HG02763 (cell line): Measurements from ENCODE around the gene SOD1.
"Not testable (repeated sequence)": the region's sequence is repeated elsewhere in the genome, so short reads cannot be mapped to it uniquely, and the experiment has no call there.

Source experiments
- ATAC-seq: cut with Tn5 transposase; IDR thresholded peaks from one replicate; pipeline ENCODE4 v1.9.1; 2021; ENCODE audit warnings: mild to moderate bottlenecking, moderate library complexity; ENCODE audit not compliant: unreplicated experiment

Gene SOD1

DNA sequence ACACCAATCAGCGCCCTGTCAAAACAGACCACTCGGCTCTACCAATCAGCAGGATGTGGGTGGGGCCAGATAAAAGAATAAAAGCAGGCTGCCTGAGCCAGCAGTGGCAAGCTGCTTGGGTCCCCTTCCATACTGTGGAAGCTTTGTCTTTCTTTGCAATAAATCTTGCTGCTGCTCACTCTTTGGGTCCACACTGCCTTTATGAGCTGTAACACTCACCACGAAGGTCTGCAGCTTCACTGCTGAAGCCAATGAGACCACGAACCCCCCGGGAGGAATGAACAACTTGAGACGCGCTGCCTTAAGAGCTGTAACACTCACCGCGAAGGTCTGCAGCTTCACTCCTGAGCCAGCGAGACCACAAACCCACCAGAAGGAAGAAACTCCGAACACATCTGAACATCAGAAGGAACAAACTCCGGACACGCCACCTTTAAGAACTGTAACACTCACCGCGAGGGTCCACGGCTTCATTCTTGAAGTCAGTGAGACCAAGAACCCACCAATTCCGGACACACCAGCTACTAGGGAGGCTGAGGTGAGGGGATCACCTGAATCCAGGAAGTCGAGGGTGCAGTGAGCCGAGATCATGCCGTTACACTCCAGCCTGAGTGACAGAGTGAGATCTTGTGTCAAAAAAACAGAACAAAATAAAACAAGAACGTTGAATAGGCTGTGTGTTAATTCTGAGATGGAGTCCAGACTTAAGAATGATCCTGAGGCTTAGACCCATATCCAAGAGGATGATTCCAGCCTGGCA is 4.5 kb upstream of the SOD1 start:
- ATAC-seq: not testable (repeated sequence)

DNA sequence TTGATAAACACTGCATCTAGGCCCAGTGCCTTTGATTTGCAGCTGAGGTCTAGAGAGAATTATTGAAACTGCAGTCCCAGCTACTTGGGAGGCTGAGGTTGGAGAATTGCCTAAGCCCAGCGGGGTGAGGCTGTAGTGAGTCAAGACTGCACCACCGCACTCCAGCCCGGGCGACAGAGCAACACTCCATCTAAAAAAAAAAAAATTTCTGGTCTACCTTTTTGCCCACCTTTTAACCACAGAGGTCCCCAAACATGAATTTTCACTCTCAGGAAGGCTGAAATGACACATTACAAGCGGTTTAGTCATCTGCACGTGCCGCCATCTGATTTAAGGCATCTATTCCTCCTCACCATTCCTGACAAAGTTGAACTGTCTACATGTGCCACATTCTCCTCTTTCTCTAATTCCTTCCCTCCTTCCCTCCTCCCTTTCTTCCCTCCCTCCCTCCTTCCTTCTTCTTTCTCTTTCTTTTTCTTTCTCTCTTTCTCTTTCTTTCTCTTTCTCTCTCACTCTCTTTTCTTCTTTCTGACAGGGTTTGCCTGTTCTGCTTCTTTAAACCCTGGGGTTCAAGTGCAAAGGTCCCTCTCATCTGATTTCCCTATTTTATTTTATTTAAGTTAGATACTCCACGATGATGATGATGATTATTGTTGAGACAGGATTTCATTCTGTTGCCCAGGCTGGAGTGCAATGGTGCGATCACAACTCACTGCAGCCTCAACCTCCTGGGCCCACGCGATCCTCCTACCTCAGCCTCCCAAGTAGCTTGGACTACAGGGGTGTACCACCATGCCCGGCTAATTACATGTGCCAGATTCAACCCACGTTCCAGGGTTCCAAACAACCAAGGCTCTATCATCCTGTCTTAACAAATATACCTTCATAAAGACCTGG is 3.0 kb upstream of the SOD1 start:
- ATAC-seq: no peak

DNA sequence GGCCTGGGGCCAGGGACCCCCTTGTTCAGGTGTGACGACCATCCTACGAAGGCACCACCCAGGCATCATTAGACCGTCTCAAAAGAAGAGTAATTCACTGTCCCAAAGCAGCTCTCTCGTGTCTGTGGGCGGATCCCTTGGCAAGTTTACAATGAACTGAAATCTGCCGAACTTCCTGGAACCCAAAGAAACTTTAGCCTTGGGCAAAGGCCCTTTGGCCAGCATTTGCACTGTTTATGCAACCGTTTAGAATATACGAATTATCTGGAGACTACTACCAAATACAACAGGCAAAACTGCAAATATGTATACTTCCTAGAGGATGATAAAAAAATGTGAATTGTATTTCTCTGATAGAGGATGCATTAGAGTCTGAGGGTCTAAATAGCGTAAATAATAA is 1.4 kb upstream of the SOD1 start:
- no peak for ATAC-seq

DNA sequence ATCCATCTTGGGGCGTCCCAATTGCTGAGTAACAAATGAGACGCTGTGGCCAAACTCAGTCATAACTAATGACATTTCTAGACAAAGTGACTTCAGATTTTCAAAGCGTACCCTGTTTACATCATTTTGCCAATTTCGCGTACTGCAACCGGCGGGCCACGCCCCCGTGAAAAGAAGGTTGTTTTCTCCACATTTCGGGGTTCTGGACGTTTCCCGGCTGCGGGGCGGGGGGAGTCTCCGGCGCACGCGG is 282 bp upstream of the SOD1 start:
- peak; percentile 15 for ATAC-seq

DNA sequence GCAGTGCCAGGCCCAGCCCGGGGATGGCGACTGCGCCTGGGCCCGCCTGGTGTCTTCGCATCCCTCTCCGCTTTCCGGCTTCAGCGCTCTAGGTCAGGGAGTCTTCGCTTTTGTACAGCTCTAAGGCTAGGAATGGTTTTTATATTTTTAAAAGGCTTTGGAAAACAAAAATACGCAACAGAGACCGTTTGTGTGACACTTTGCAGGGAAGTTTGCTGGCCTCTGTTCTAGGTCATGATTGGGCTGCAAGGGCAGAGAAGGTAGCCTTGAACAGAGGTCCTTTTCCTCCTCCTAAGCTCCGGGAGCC is 719 bp downstream of the SOD1 start:
- peak; percentile 4 for ATAC-seq

- ATAC-seq: no peak
Observed at GRCh38 chr21:31660591-31660990, 1.1 kb downstream of the SOD1 start.

DNA sequence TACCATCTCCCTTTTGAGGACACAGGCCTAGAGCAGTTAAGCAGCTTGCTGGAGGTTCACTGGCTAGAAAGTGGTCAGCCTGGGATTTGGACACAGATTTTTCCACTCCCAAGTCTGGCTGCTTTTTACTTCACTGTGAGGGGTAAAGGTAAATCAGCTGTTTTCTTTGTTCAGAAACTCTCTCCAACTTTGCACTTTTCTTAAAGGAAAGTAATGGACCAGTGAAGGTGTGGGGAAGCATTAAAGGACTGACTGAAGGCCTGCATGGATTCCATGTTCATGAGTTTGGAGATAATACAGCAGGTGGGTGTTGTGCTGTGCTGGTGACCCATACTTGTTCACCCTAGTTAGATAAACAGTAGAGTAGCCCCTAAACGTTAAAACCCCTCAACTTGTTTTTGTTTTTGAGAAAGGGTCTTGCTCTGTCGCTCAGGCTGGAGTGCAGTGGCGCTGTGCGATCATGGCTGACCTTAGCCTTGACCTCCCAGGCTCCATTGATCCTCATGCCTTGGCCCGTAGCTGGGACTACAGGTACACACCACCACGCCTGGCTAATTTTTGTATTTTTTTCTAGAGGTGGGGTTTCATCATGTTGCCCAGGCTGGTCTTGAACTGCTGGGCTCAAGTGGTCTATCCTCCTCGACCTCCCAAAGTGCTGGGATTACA is 4.2 kb downstream of the SOD1 start:
- ATAC-seq: no peak

DNA sequence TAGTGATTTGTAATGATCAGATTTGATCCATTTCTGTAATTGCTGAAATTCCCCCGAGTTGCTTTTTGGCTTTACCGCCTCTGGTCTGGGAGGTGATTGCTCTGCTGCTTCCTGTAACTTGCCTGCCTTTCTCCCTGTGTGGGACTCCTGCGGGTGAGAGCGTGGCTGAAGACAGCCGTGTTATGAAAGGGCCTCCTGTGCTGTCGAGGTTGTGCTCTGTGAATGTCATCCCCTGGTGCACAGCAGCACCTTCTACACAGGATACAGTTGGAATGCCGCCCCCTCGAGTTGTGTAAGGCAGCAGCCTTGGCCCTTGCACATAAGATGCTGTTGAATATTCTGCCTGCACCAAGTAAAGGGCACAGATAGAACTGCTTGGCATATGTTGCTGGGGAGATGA is 5.9 kb downstream of the SOD1 start:
- no peak for ATAC-seq

DNA sequence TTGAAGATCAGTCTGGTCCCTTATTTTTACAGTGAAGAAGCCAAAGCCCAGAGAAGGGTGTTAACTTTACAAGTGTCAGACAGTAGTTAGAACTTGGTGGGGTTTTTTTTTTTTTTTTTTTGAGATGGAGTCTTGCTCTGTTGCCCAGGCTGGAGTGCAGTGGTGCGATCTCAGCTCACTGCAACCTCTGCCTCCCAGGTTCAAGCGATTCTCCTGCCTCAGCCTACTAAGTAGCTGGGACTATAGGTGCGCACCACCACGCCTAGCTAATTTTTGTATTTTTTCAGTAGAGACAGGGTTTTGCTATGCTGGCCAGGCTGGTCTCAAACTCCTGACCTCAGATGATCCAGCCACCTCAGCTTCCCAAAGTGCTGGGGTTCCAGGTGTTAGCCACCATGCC is 6.4 kb downstream of the SOD1 start:
- ATAC-seq: not testable (repeated sequence)

DNA sequence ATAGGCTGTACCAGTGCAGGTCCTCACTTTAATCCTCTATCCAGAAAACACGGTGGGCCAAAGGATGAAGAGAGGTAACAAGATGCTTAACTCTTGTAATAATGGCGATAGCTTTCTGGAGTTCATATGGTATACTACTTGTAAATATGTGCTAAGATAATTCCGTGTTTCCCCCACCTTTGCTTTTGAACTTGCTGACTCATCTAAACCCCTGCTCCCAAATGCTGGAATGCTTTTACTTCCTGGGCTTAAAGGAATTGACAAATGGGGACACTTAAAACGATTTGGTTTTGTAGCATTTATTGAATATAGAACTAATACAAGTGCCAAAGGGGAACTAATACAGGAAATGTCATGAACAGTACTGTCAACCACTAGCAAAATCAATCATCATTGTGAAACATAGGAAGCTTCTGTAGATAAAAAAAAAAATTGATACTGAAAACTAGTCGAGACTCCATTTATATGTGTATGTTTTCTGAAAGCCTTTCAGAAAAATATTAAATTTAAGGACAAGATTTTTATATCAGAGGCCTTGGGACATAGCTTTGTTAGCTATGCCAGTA is 7.0 kb downstream of the SOD1 start:
- ATAC-seq: no peak

GRCh38 chr21:31667132-31667531 is 7.6 kb downstream of the SOD1 start:
- ATAC-seq: no peak

DNA sequence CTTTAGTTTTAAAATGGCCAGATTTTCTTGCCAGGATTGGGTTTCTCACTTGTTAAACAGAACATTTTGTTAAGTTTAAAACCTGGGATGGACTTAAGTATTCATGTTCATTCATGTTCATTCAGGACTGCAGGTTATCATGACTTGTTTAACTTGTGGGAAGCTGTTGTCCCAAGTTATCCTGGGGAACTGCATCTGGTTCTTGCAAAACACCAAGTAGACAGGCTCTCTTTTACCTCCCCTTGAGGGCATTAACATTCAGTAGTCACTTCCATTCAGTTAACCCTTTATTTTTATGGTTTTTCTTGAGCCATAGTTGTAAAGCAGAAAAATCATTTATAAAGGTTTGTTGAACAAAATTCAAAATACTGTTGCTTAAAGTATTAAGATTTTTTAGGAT is 8.1 kb downstream of the SOD1 start:
- ATAC-seq: no peak

- no peak for ATAC-seq
Observed at GRCh38 chr21:31668651-31669491, 9.4 kb downstream of the SOD1 start.

GRCh38 chr21:31670070-31670469 is 10.6 kb downstream of the SOD1 start:
- ATAC-seq: no peak

DNA sequence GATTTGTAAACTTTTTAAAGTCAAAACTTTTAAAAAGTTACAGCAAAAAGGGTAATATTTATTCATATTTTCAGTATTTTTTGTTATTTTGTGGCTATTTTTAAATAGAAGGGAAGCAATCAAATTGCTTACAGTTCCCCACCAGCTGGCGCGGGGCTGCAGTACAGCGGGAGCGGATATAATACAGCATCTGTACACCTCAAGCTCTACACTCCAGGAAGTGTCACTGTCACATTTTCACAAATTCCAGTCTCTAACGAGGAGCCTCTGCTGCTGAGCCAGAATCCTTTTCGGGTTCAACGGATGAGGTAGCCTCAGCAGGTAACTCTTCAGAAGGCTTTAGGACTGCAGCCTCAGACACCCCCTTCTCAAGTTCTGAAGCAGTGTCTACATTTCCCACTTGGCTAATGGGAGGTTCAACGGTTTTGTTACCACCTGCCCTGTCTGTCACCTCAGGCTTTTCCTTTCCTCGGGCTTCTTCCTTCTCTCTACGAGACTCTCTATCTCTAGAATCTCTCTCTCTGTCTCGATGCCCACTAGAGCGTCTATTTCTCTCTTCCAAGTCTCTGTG is 11.7 kb downstream of the SOD1 start:
- no peak for ATAC-seq

DNA sequence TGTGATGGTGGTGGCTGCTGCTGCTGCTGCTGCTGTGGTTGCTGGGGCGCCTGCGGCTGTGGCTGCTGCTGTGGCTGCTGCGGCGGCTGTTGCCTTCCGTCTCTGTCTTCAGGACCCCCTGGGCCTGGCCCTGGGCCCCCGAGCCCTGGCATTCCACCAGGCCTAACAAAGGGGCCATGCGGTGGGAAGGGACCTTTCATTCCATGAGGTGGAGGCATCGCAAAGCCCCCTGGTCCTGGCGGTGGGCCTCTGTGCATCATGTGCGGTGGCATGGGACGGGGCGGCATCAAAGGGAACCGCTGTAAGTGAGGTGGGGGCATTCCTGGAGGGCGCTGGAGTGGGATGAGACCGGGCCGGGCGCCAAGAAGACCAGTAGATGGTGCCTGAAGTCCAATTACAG is 12.4 kb downstream of the SOD1 start:
- no peak for ATAC-seq

GRCh38 chr21:31673321-31673912 is 13.9 kb downstream of the SOD1 start:
- ATAC-seq: no peak

DNA sequence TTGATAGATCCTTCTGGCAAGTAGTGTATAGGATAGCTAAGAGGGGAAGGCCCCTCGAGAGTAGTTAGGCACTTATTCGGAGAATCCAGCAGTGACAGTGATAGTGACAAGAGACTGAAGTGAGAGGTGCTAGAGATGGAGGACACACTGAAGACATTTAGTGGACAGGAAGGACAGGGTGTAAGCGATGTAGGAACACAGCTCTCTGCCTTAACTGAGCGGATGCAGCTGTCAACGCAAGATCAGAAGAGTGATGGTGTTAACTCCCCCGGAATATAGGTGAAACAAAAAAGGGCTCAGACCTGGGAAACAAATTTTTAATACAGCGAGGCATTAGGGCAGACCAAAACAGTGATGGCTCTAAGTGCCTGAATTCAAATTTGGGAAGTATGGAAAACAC is 15.8 kb downstream of the SOD1 start:
- ATAC-seq: no peak

DNA sequence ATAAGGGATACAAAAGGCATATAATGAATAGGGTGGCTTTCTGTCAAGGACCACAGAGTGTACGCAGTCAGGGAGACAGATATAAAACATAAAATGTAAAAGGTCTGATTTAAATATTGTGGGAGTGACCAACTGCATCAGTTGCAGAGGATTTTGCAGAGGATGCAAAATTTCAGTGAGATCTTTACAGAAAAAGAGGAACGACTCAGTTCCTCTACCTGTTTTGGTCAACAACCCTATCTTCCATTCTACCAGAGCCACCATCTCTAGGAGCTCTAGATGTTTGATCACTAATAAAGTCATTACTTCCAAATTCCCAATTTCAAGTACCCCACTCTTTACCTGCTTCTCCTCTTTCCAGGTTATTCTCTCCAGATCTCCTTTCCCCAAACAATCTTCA is 16.5 kb downstream of the SOD1 start:
- ATAC-seq: no peak

DNA sequence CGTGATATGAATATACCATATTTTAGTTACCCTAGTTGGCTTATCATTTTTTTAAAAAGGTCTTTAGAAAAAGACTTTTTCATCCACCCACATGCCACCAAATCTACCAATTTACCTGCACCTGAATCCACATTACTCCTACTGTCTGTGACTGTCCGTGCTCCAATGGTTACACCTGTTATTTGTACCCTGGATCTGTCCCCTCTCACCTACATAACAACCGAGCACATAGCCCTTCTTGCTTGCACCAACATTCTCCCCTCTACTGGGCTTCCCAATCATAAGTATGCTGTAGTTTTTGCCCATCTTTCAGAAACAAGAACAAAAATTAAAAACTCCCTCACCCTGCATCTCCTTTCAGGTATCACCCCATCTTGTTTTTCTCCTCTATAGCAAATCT is 17.6 kb downstream of the SOD1 start:
- ATAC-seq: no peak
